ENCODE results near the gene ZNF318. TPM values are rescaled to one million over a fixed set of nuclear protein-coding genes. Genes with fewer than 3 reads are reported as not detected.

ZNF318 gene
- total RNA-seq, 2 experiments from 2014 or later, result 10.0 to 10.1 TPM

DNA sequence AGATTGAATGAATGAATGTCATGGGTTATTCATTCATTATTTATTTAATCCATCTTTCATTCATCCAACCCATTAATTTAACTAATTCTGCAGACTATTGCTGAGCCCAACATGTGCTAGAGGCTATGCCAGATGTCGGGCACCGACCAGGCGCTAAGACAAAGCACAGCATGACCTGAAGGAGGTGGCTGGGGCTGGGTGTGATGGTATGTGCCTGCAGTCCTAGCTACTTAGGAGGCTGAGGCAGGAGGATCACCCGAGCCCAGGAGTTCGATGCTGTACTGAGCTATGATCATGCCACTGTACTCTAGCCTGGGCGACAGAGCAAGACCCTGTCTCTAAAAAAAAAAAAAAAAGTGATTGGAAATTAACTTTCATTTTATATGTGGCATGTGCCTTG, 77.1 kb downstream of the ZNF318 start:
- H3K36me3 Mint-ChIP-seq, result no peaks in the 10 kb centered on the region
- no peaks in the 10 kb centered on the region for H3K9me3 Mint-ChIP-seq
- H3K27me3 Mint-ChIP-seq, result no peaks in the 10 kb centered on the region
- no peaks in the 10 kb centered on the region for H3K4me1 Mint-ChIP-seq
- no peak for DNase-seq
- no peak overlapping the region for H3K27ac Mint-ChIP-seq
- no peak overlapping the region for H3K4me3 Mint-ChIP-seq

GRCh38 chr6:43291708-43292107, 77.7 kb downstream of the ZNF318 start:
- Mint-ChIP-seq H3K9me3 (no peaks in the 10 kb centered on the region), H3K4me3 (no peak overlapping the region), H3K36me3 (no peaks in the 10 kb centered on the region), H3K27me3 (peaks cover 5% of the 10 kb centered on the region), H3K4me1 (no peaks in the 10 kb centered on the region), H3K27ac (no peak overlapping the region)
- DNase-seq, result no peak

DNA sequence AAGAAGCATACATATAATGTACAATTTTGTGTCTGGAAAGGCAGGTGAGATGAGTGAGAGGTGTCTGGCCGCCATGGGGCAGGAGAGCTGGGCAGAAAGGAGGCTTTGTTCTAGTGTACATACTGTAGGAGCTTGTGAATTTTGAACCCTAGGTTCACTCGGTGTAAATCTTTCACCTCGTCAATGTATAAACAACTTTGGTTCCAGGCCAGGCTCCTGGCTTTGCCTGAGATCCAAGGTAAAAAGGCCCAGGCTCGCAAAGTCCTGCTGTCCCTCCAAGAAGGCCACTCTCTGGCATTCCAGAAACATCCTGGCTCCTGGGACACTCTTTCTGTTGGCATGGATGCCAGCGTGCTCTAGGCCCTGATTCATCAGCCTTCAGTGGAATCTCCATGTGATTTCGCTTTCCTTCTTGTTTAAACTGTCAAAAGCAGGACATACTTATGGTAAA, 78.5 kb downstream of the ZNF318 start:
- no peaks in the 10 kb centered on the region for H3K4me1 Mint-ChIP-seq
- no peaks in the 10 kb centered on the region for H3K36me3 Mint-ChIP-seq
- no peaks in the 10 kb centered on the region for H3K9me3 Mint-ChIP-seq
- H3K4me3 Mint-ChIP-seq, result no peak overlapping the region
- H3K27me3 Mint-ChIP-seq, result peaks cover 11% of the 10 kb centered on the region
- no peak for DNase-seq
- no peak overlapping the region for H3K27ac Mint-ChIP-seq

DNA sequence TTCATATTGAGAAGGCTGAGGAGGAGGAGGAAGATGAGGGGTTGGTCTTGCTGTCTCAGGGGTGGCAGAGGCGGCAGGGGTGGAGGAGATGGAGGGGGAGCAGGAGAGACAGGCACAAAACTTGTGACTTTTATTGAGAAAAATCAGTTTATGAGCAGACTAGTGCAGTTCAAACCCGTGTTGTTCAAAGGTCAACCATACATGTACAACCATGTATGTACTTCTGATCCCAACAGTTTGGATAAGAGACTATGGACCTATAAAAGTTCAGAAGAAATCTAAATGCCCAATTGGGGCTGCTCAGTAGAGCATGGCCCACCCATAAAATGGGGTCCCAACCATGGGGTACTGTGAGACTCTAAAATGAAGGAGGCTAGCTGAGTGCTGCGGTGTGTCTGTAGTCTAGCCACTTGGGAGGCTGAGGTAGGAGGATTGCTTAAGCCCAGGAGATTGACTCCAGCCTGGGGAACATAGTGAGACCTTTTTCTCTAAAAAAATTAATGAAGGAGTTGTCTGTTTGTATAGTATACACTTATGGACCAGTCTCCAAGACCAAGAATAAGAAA, 79.0 kb downstream of the ZNF318 start:
- Mint-ChIP-seq H3K4me1 (no peaks in the 10 kb centered on the region), H3K36me3 (no peaks in the 10 kb centered on the region), H3K27ac (no peak overlapping the region), H3K4me3 (no peak overlapping the region), H3K9me3 (no peaks in the 10 kb centered on the region), H3K27me3 (peaks cover 16% of the 10 kb centered on the region)
- DNase-seq, result no peak

DNA sequence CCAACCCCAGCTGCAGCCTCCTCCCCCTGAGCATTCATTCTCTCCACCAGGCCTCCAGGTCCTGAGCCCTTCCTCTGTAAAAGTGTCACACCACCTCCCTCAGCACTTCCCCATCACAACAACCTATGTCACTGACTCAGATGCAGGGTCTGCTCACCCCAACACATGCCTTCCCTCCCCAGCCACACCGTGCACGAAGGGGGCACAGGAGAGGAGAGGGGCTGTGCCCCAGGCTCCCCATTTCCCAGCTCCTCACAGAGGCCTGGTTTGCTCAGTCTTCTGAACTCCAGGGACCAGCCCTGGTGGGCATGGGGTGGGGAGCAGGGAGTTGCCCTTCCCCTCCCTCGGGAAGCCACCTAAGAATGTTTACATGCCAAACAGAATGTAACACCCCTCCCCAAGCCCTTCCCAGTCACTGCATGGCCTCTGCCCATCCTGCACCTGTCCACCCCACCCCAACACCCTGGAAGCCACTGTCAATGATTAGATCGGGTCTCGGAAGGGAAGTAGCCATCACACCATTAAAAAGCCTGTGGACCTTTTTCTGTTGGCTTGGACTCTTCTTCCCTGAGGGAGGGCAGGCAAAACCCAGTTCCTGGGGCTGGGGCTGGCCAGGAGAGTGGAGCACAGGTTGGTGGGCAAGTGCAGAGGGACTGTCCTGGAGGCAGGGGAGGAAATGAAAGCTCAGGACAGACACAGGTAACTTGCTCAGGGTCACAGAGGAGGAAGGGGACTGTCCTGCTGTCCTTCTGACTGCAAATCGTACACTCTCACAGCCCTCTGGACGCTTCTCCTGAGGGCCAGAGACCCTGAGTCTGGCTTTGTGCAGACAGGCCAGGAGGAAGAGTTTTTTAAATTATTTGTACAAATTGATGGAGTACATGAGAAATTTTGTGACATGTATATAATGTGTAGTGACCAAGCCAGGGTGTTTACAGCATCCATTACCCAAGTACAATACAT, 81.4 kb downstream of the ZNF318 start:
- peaks cover 22% of the 10 kb centered on the region for H3K27me3 Mint-ChIP-seq
- no peak overlapping the region for H3K27ac Mint-ChIP-seq
- no peaks in the 10 kb centered on the region for H3K9me3 Mint-ChIP-seq
- H3K36me3 Mint-ChIP-seq, result no peaks in the 10 kb centered on the region
- no peak overlapping the region for H3K4me3 Mint-ChIP-seq
- DNase-seq, result no peak
- H3K4me1 Mint-ChIP-seq, result no peaks in the 10 kb centered on the region

DNA sequence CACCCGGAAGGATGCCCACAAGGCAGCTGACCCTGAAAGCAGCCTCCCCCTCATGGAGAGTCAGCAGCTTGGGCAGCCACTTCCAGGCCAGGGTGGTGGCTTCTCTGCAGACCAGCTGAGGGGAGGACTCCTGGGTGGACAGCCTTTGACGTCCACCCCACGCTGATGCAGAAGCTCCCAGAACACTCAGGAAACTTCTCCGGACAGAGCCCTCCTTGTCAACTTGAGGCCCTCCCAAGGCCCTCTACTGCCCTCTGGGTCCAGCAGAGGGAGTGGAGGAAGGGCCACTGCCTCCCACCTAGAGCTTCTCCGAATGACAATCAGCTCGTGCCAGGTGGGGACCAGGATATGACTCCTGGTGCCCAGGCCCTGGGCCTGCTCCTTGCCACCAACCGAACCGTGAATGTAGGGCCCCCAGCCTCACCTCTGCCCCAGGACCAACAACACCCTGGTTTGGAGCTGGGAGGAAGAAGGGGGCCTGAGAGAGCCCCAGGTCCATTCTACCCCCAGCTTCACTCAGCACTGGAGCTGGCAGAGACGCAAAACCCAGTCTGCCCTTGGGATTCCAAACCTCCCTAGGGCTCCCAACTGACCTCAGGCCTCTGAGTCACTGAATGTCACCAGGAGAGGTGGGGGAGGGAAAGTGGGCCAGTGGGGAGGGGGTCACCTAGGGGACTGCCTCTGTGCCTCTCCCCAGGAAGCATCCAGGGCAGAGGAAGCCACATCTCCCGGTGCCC, 82.3 kb downstream of the ZNF318 start:
- H3K36me3 Mint-ChIP-seq, result no peaks in the 10 kb centered on the region
- no peak overlapping the region for H3K27ac Mint-ChIP-seq
- H3K4me1 Mint-ChIP-seq, result no peaks in the 10 kb centered on the region
- peaks cover 29% of the 10 kb centered on the region for H3K27me3 Mint-ChIP-seq
- H3K9me3 Mint-ChIP-seq, result no peaks in the 10 kb centered on the region
- H3K4me3 Mint-ChIP-seq, result no peak overlapping the region
- DNase-seq, result no peak

GRCh38 chr6:43286456-43286979, 82.9 kb downstream of the ZNF318 start:
- Mint-ChIP-seq H3K27ac (no peak overlapping the region), H3K36me3 (no peaks in the 10 kb centered on the region), H3K4me1 (no peaks in the 10 kb centered on the region), H3K27me3 (peaks cover 30% of the 10 kb centered on the region), H3K4me3 (no peak overlapping the region), H3K9me3 (no peaks in the 10 kb centered on the region)
- no peak for DNase-seq

Other genes starting within 250 kb of the ZNF318 start
- 10 to 100 TPM; 49.1 to 49.9 TPM for gene SRF, start 198.4 kb downstream of the ZNF318 start, total RNA-seq
- gene CUL9, start 187.5 kb downstream of the ZNF318 start, total RNA-seq, result 10 to 100 TPM; 31.3 to 31.5 TPM
- 10 to 100 TPM; 55.8 to 56.1 TPM for gene DNPH1, start 140.2 kb downstream of the ZNF318 start, total RNA-seq
- gene TTBK1, start 126.2 kb downstream of the ZNF318 start, total RNA-seq, result under 1 TPM; 0.12 to 0.14 TPM
- not detected for gene SLC22A7, start 71.4 kb downstream of the ZNF318 start, total RNA-seq
- gene CRIP3, start 60.8 kb downstream of the ZNF318 start, total RNA-seq, result 1 to 10 TPM; 1.4 to 1.5 TPM
- 10 to 100 TPM; 22.9 to 24.3 TPM for gene ABCC10, start 57.9 kb upstream of the ZNF318 start, total RNA-seq
- gene DLK2, start 85.9 kb upstream of the ZNF318 start, total RNA-seq, result under 1 TPM; 0.78 to 0.93 TPM
- gene TJAP1, start 107.9 kb upstream of the ZNF318 start, total RNA-seq, result 10 to 100 TPM; 36.5 to 37.2 TPM
- under 1 TPM; 0.10 TPM for gene LRRC73, start 140.7 kb upstream of the ZNF318 start, total RNA-seq
- gene YIPF3, start 147.3 kb upstream of the ZNF318 start, total RNA-seq, result 10 to 100 TPM; 38.1 to 38.2 TPM
- gene POLR1C, start 147.4 kb upstream of the ZNF318 start, total RNA-seq, result 10 to 100 TPM; 87.6 to 99.1 TPM
- 100 to 1,000 TPM; 119 to 121 TPM for gene XPO5, start 206.4 kb upstream of the ZNF318 start, total RNA-seq
- gene POLH, start 206.5 kb upstream of the ZNF318 start, total RNA-seq, result 10 to 100 TPM; 23.4 to 30.1 TPM

Measured in activated naive CD8-positive, alpha-beta T cell treated with anti-CD3 and anti-CD28 coated beads for 36 hours (primary cell).